A549 (cell line): ENCODE measurements around the gene BOK. TPM values are rescaled to one million over a fixed set of nuclear protein-coding genes. Genes with fewer than 3 reads are reported as not detected.

Source experiments
- ATAC-seq, 2 experiments: fragments of 200-7000 bp in 1 of 2; fragments of >200 bp in 1 of 2; cut with Nextera tagmentation in 1 of 2; cut with Tn5 transposase in 1 of 2; 3 replicates each; pipeline versions ENCODE4 v1.8.0 to v1.9.1; 2018 to 2020; ENCODE audit warnings: mild to moderate bottlenecking in 1 of 2, moderate library complexity in 1 of 2
- CTCF ChIA-PET: fragments of 300-600 bp; sonication (Branson Sonifier 250); formaldehyde crosslinking; extraction: SDS; loops from one replicate; lab custom pipeline; 2021; ENCODE audit warnings: antibody characterized with exemption, inconsistent platforms; lab: Yijun Ruan, JAX
- POLR2A ChIA-PET: fragments of 350-600 bp; formaldehyde crosslinking; extraction: SDS; loops from one replicate; lab custom pipeline; 2021; ENCODE audit warnings: antibody characterized with exemption, inconsistent platforms; lab: Yijun Ruan, JAX
- DNase-seq, 2 experiments: peaks; one replicate each; pipeline versions ENCODE4 v3.0.0 to v3.0.0-alpha.2; 2011 to 2016; ENCODE audit warnings: low read depth in 1 of 2, low spot score in 1 of 2
- FAIRE-seq: peaks from 2 replicates; lab custom pipeline; 2011; peaks lifted over from hg19 to GRCh38; lab: Jason Lieb, UNC
- H3K27ac ChIP-seq, 2 experiments: fragments of >200 bp; sonication (Bioruptor Twin); formaldehyde crosslinking; 3 replicates each; pipeline ENCODE4 v1.5.1; 2016 to 2017
- H3K4me1 ChIP-seq: fragments of >200 bp; sonication (Bioruptor Twin); formaldehyde crosslinking; 3 replicates; pipeline ENCODE4 v1.6.1; 2016
- H3K4me2 ChIP-seq: fragments of >200 bp; sonication (Bioruptor Twin); formaldehyde crosslinking; 3 replicates; pipeline ENCODE4 v1.6.1; 2016
- H3K4me3 ChIP-seq: fragments of >200 bp; sonication (Bioruptor Twin); formaldehyde crosslinking; 3 replicates; pipeline ENCODE4 v1.5.1; 2016
- H3K9me3 ChIP-seq: fragments of >200 bp; sonication (Bioruptor Twin); formaldehyde crosslinking; 3 replicates; pipeline ENCODE4 v1.6.1; 2016
- BCL3 ChIP-seq: fragments of >200 bp; sonication (Bioruptor Twin); formaldehyde crosslinking; IDR thresholded peaks from 3 replicates; pipeline ENCODE4 v1.6.1; 2016
- CHD4 ChIP-seq: fragments of 200-600 bp; sonication (generic); IDR thresholded peaks from 2 replicates; pipeline ENCODE4 v1.6.1; 2016; ENCODE audit warnings: antibody characterized with exemption, mild to moderate bottlenecking, borderline replicate concordance
- E2F6 ChIP-seq: IDR thresholded peaks from 2 replicates; pipeline ENCODE4 v1.6.1; 2012; ENCODE audit warnings: low read depth, borderline replicate concordance
- EP300 ChIP-seq, 2 experiments: fragments of >200 bp; sonication (Bioruptor Twin); formaldehyde crosslinking; IDR thresholded peaks; 2 replicates in 1 of 2; 3 replicates in 1 of 2; pipeline ENCODE4 v1.6.1; 2016 to 2017
- ESRRA ChIP-seq: fragments of 150-350 bp; IDR thresholded peaks from 2 replicates; pipeline ENCODE4 v1.6.1; 2014; ENCODE audit warnings: mild to moderate bottlenecking, low read length, borderline replicate concordance
- FOSB ChIP-seq: fragments of 250-450 bp; sonication (Bioruptor Pico); IDR thresholded peaks from 2 replicates; pipeline ENCODE4 v1.5.0; 2020; ENCODE audit warnings: mild to moderate bottlenecking, moderate library complexity
- FOSL2 ChIP-seq, 2 experiments: fragments of 450-650 bp in 1 of 2; fragments of >200 bp in 1 of 2; sonication (Bioruptor Twin) in 1 of 2; formaldehyde crosslinking; IDR thresholded peaks; 2 replicates each; pipeline versions ENCODE4 v1.5.0 to v1.6.1; 2016 to 2020; ENCODE audit warnings: mild to moderate bottlenecking in 1 of 2, moderate library complexity in 1 of 2
- FOXS1 ChIP-seq: fragments of 250-450 bp; sonication (Bioruptor Pico); IDR thresholded peaks from 2 replicates; pipeline ENCODE4 v1.5.0; 2020; ENCODE audit warnings: mild to moderate bottlenecking, moderate library complexity
- HDAC2 ChIP-seq: fragments of 200-600 bp; sonication (generic); IDR thresholded peaks from 2 replicates; pipeline ENCODE4 v1.6.1; 2016
- HES2 ChIP-seq: fragments of >200 bp; sonication (Bioruptor Twin); formaldehyde crosslinking; IDR thresholded peaks from 2 replicates; pipeline ENCODE4 v1.6.1; 2016
- HOXB13 ChIP-seq: fragments of 250-450 bp; sonication (Bioruptor Pico); IDR thresholded peaks from 2 replicates; pipeline ENCODE4 v1.5.0; 2020; ENCODE audit warnings: low read depth, mild to moderate bottlenecking, moderate library complexity
- JUNB ChIP-seq: fragments of >200 bp; sonication (Bioruptor Twin); formaldehyde crosslinking; IDR thresholded peaks from 2 replicates; pipeline ENCODE4 v1.6.1; 2016
- MAFK ChIP-seq: fragments of 450-650 bp; IDR thresholded peaks from 2 replicates; pipeline ENCODE4 v1.6.1; 2014; ENCODE audit not compliant: partially characterized antibody
- NFE2L2 ChIP-seq: fragments of 150-350 bp; conservative IDR thresholded peaks from 2 replicates; pipeline ENCODE4 v1.6.1; 2014; ENCODE audit warnings: low read length
- NR3C1 ChIP-seq: fragments of >200 bp; sonication (Bioruptor Twin); formaldehyde crosslinking; IDR thresholded peaks from 3 replicates; pipeline ENCODE4 v1.6.1; 2017
- PHF8 ChIP-seq: fragments of 200-600 bp; sonication (generic); IDR thresholded peaks from 2 replicates; pipeline ENCODE4 v1.6.1; 2016; ENCODE audit warnings: low read depth, mild to moderate bottlenecking, antibody characterized with exemption, moderate library complexity, borderline replicate concordance
- RAD21 ChIP-seq, 2 experiments: fragments of >200 bp in 1 of 2; sonication (Bioruptor Twin) in 1 of 2; formaldehyde crosslinking in 1 of 2; IDR thresholded peaks in 1 of 2; conservative IDR thresholded peaks in 1 of 2; 2 replicates in 1 of 2; 3 replicates in 1 of 2; pipeline ENCODE4 v1.6.1; 2012 to 2018; ENCODE audit warnings: inconsistent platforms in 1 of 2
- RARB ChIP-seq: fragments of 250-450 bp; sonication (Bioruptor Pico); IDR thresholded peaks from 2 replicates; pipeline ENCODE4 v1.8.0; 2021; ENCODE audit warnings: mild to moderate bottlenecking, moderate library complexity
- RCOR1 ChIP-seq: fragments of 150-350 bp; IDR thresholded peaks from 2 replicates; pipeline ENCODE4 v1.6.1; 2014; ENCODE audit warnings: antibody characterized with exemption, low read length, low read depth
- TP53 ChIP-seq: fragments of 250-450 bp; sonication (Bioruptor Pico); IDR thresholded peaks from 2 replicates; pipeline ENCODE4 v1.5.0; 2021; ENCODE audit warnings: mild to moderate bottlenecking, moderate library complexity
- ZC3H11A ChIP-seq: fragments of 450-650 bp; IDR thresholded peaks from 2 replicates; pipeline ENCODE4 v1.6.1; 2014; ENCODE audit warnings: antibody characterized with exemption, mild to moderate bottlenecking
- WGBS: methylation state at CpG from one replicate; pipeline ENCODE4 v1.1.6; 2017; ENCODE audit errors: missing lambda C conversion rate; 5-methylcytosine and 5-hydroxymethylcytosine counted together
- polyA plus RNA-seq, 4 experiments: library from polyadenylated mRNA; depleted of rRNA in 3 of 4; stranded (reverse); fragments of >200 nt; fragmentation: RNase III in 1 of 4; extraction: RNeasy Plus Mini Kit Qiagen cat#74134 plus additional on column Dnase treatment in 1 of 4; gene quantifications; 2 replicates in 3 of 4; 3 replicates in 1 of 4; pipeline ENCODE4 v1.2.3, GENCODE V29; 2011 to 2017
- TF ChIP-seq, protein P1 (sequence below): fragments of 200-600 bp; sonication (generic); IDR thresholded peaks from 2 replicates; pipeline ENCODE4 v1.6.1; 2016; ENCODE audit warnings: antibody characterized with exemption, mild to moderate bottlenecking, moderate library complexity
- TF ChIP-seq, protein P2 (sequence below): IDR thresholded peaks from 2 replicates; pipeline ENCODE4 v1.6.1; 2012

BOK gene
- polyA plus RNA-seq, 2 of the 4 experiments (the other 2 are of a cell fraction) = 5.0 to 12.6 TPM

DNA sequence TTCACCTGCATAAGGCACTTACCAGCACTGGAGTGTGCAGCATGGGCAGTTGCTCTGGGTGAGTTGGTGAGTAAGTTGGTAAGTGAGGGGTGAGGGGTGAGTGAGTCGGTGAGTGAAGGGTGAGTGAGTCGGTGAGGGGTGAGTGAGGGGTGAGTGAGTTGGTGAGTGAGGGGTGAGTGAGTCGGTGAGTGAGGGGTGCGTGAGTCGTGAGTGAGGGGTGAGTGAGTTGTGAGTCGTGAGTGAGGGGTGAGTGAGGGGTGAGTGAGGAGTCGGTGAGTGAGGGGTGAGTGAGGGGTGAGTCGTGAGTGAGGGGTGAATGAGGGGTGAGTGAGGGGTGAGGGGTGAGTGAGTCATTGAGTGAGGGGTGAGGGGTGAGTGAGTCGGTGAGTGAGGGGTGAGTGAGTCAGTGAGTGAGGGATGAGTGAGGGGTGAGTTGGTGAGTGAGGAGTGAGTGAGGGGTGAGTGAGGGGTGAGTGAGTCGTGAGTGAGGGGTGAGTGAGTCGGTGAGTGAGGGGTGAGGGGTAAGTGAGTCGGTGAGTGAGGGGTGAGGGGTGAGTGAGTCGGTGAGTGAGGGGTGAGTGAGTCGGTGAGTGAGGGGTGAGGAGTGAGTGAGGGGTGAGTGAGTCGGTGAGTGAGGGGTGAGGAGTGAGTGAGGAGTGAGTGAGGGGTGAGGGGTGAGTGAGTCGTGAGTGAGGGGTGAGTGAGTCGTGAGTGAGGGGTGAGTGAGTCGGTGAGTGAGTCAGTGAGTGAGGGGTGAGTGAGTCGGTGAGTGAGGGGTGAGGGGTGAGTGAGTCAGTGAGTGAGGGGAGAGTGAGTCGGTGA lies 61.3 kb downstream of the BOK start:
- no peak for FAIRE-seq

DNA sequence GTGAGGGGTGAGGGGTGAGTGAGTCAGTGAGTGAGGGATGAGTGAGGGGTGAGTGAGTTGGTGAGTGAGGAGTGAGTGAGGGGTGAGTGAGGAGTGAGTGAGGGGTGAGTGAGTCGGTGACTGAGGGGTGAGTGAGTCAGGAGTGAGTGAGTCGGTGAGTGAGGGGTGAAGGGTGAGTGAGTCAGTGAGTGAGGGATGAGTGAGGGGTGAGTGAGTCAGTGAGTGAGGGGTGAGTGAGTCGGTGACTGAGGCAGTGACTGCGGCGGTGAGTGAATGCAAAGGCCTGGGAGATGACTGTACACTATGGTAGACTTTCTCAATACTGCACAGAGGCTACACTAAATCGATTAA lies 61.8 kb downstream of the BOK start:
- Histone ChIP-seq H3K4me1 (no peaks in the 10 kb centered on the region; the same call in 2 of the 3 replicates), H3K27ac (no peak overlapping the region), H3K9me3 (no peaks in the 10 kb centered on the region), H3K4me2 (no peak overlapping the region), H3K4me3 (no peak overlapping the region)
- TF ChIP-seq HOXB13 (no peak), PHF8 (no peak), RARB (CRISPR knock-in tag) (no peak), FOSL2 (IDR thresholded peaks at IDR 0.05) (peak; percentile 43; the same call in 1 of the 2 replicates), FOSL2 (CRISPR knock-in tag; IDR thresholded peaks at IDR 0.05) (peak; percentile 52), FOXS1 (no peak), ESRRA (no peak), HES2 (no peak), TP53 (CRISPR knock-in tag) (no peak), HDAC2 (no peak), JUNB (0 out of 2 replicates have a peak, but pooled peaks have one; percentile 35)
- CTCF ChIA-PET = no interaction called here
- 77% methylated on average over 6 of the region's 6 CpGs for WGBS
- DNase-seq (peak in 1 of 2 experiments; percentile 40), FAIRE-seq (no peak), ATAC-seq (peak in 1 of 2 experiments; percentile 55; a peak in 4 of 6 replicates)
- POLR2A ChIA-PET = no interaction called here

More for the DNA sequence above, 61.3 kb downstream of the BOK start:
- ChIA-PET POLR2A (no interaction called here), CTCF (no interaction called here)
- no peak overlapping the region for H3K4me3 ChIP-seq
- H3K9me3 ChIP-seq = no peaks in the 10 kb centered on the region
- ATAC-seq = no peak
- 89% methylated on average over 12 of the region's 20 CpGs for WGBS
- no peaks in the 10 kb centered on the region; the same call in 2 of the 3 replicates for H3K4me1 ChIP-seq
- H3K4me2 ChIP-seq = no peak overlapping the region
- DNase-seq = no peak
- H3K27ac ChIP-seq = no peak overlapping the region
- TF ChIP-seq, protein P1, sequence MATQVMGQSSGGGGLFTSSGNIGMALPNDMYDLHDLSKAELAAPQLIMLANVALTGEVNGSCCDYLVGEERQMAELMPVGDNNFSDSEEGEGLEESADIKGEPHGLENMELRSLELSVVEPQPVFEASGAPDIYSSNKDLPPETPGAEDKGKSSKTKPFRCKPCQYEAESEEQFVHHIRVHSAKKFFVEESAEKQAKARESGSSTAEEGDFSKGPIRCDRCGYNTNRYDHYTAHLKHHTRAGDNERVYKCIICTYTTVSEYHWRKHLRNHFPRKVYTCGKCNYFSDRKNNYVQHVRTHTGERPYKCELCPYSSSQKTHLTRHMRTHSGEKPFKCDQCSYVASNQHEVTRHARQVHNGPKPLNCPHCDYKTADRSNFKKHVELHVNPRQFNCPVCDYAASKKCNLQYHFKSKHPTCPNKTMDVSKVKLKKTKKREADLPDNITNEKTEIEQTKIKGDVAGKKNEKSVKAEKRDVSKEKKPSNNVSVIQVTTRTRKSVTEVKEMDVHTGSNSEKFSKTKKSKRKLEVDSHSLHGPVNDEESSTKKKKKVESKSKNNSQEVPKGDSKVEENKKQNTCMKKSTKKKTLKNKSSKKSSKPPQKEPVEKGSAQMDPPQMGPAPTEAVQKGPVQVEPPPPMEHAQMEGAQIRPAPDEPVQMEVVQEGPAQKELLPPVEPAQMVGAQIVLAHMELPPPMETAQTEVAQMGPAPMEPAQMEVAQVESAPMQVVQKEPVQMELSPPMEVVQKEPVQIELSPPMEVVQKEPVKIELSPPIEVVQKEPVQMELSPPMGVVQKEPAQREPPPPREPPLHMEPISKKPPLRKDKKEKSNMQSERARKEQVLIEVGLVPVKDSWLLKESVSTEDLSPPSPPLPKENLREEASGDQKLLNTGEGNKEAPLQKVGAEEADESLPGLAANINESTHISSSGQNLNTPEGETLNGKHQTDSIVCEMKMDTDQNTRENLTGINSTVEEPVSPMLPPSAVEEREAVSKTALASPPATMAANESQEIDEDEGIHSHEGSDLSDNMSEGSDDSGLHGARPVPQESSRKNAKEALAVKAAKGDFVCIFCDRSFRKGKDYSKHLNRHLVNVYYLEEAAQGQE = no peak
- no peak for TF ChIP-seq RAD21 (conservative IDR thresholded peaks at IDR 0.05 in 1 of 2, IDR thresholded peaks at IDR 0.05 in 1 of 2)
- TF ChIP-seq, protein P2, sequence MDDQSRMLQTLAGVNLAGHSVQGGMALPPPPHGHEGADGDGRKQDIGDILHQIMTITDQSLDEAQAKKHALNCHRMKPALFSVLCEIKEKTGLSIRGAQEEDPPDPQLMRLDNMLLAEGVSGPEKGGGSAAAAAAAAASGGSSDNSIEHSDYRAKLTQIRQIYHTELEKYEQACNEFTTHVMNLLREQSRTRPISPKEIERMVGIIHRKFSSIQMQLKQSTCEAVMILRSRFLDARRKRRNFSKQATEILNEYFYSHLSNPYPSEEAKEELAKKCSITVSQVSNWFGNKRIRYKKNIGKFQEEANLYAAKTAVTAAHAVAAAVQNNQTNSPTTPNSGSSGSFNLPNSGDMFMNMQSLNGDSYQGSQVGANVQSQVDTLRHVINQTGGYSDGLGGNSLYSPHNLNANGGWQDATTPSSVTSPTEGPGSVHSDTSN = no peak
- TF ChIP-seq JUNB = no peak
- TF ChIP-seq RCOR1 = no peak
- TF ChIP-seq FOXS1 = no peak
- TF ChIP-seq E2F6 = no peak
- no peak for TF ChIP-seq ZC3H11A
- no peak for TF ChIP-seq FOSB (CRISPR knock-in tag)
- TF ChIP-seq EP300 (IDR thresholded peaks at IDR 0.05) = no peak
- no peak for TF ChIP-seq BCL3
- no peak for TF ChIP-seq NR3C1
- TF ChIP-seq NFE2L2 = no peak
- TF ChIP-seq RARB (CRISPR knock-in tag) = no peak
- no peak for TF ChIP-seq CHD4
- TF ChIP-seq MAFK = no peak
